ENCODE measurements around the gene CDC42BPB.

The CDC42BPB gene

GRCh38 chr14:102945346-102946130, 111.8 kb downstream of the CDC42BPB start:
- H3K36me3 ChIP-seq (ENCODE audit: low read length): no peaks in the 10 kb centered on the region
- no peak overlapping the region for H3K4me3 ChIP-seq (ENCODE audit: insufficient read depth, low read length, poor library complexity, severe bottlenecking)
- no peaks in the 10 kb centered on the region for H4K20me1 ChIP-seq (ENCODE audit: low read depth, low read length)
- H3K27me3 ChIP-seq (ENCODE audit: low read length): no peaks in the 10 kb centered on the region
- TF ChIP-seq, protein P1, sequence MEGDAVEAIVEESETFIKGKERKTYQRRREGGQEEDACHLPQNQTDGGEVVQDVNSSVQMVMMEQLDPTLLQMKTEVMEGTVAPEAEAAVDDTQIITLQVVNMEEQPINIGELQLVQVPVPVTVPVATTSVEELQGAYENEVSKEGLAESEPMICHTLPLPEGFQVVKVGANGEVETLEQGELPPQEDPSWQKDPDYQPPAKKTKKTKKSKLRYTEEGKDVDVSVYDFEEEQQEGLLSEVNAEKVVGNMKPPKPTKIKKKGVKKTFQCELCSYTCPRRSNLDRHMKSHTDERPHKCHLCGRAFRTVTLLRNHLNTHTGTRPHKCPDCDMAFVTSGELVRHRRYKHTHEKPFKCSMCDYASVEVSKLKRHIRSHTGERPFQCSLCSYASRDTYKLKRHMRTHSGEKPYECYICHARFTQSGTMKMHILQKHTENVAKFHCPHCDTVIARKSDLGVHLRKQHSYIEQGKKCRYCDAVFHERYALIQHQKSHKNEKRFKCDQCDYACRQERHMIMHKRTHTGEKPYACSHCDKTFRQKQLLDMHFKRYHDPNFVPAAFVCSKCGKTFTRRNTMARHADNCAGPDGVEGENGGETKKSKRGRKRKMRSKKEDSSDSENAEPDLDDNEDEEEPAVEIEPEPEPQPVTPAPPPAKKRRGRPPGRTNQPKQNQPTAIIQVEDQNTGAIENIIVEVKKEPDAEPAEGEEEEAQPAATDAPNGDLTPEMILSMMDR (IDR thresholded peaks at IDR 0.05; ENCODE audit: insufficient read depth, low read length, poor library complexity, severe bottlenecking): no peak
- TF ChIP-seq EZH2phosphoT487 (conservative IDR thresholded peaks at IDR 0.05; ENCODE audit: low read length): no peak
- no peak overlapping the region for H3K9ac ChIP-seq (ENCODE audit: low read length)
- no peaks in the 10 kb centered on the region for H3K9me3 ChIP-seq (ENCODE audit: insufficient read depth, low read length)
- peaks cover 11% of the 10 kb centered on the region for H3F3A ChIP-seq (ENCODE audit: insufficient read depth)
- no peaks in the 10 kb centered on the region for H3K79me2 ChIP-seq (ENCODE audit: insufficient read depth, low read length)
- H3K9me2 ChIP-seq (replicated peaks; ENCODE audit: insufficient read depth, low read length): no peaks in the 10 kb centered on the region
- no peak overlapping the region for H3K27ac ChIP-seq (ENCODE audit: low read depth, low read length)
- H2AFZ ChIP-seq (ENCODE audit: low read depth, low read length, severe bottlenecking): no peak overlapping the region
- H3K4me2 ChIP-seq (ENCODE audit: low read depth, low read length, poor library complexity, severe bottlenecking): no peak overlapping the region

DNA sequence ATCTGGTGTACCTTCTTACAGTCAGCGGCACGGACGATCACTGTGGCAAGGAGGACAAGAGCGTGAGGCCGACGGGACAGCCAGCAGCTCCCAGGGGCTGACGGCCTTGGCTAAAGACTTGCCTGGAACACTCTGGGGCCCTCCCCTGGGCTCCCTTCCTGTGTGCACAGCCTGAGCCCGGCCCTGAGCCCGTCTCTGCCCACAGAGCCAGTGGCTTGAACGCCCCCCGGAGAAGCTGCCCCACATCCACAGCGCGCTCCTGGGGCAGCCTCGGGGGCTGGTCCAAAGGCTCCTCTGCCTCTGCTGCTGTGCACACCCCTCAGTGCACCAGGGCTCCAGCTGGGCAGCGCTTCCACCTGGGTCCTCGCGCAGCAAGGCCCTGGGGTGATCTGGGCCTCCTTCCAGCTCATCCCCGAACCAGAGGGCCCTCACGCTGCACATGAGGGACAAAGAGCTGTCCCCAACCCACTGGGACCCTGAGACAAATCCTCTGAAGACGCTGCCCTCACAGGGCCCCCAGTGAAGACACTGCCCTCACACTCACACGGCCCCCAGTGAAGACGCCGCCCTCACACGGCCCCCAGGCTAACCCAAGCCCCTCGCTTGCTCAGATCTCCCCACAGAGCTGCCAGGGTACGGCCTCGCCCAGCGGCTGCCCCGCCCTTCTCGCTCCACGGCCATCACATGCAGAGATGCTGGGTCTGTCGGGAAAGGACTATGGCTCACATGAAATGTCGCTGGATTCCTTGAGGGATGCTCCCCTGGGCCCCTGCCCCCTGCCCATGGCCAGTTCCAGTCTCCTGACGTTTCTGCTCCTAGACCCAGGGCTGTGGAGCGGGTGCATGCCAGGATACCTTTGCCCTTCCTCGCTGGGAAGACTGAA, 112.7 kb downstream of the CDC42BPB start:
- Histone ChIP-seq H3F3A (ENCODE audit: insufficient read depth) (peaks cover 11% of the 10 kb centered on the region), H2AFZ (ENCODE audit: low read depth, low read length, severe bottlenecking) (no peak overlapping the region), H3K9me3 (ENCODE audit: insufficient read depth, low read length) (no peaks in the 10 kb centered on the region), H3K4me2 (ENCODE audit: low read depth, low read length, poor library complexity, severe bottlenecking) (no peak overlapping the region), H3K9me2 (replicated peaks; ENCODE audit: insufficient read depth, low read length) (no peaks in the 10 kb centered on the region), H3K9ac (ENCODE audit: low read length) (no peak overlapping the region), H4K20me1 (ENCODE audit: low read depth, low read length) (no peaks in the 10 kb centered on the region), H3K4me3 (ENCODE audit: insufficient read depth, low read length, poor library complexity, severe bottlenecking) (no peak overlapping the region), H3K27me3 (ENCODE audit: low read length) (no peaks in the 10 kb centered on the region), H3K79me2 (ENCODE audit: insufficient read depth, low read length) (no peaks in the 10 kb centered on the region), H3K36me3 (ENCODE audit: low read length) (no peaks in the 10 kb centered on the region), H3K27ac (ENCODE audit: low read depth, low read length) (no peak overlapping the region)
- TF ChIP-seq, protein P1 (IDR thresholded peaks at IDR 0.05; ENCODE audit: insufficient read depth, low read length, poor library complexity, severe bottlenecking): no peak
- TF ChIP-seq EZH2phosphoT487 (conservative IDR thresholded peaks at IDR 0.05; ENCODE audit: low read length): no peak

GRCh38 chr14:102943979-102944378, 113.4 kb downstream of the CDC42BPB start:
- Histone ChIP-seq H4K20me1 (ENCODE audit: low read depth, low read length) (no peaks in the 10 kb centered on the region), H3K27ac (ENCODE audit: low read depth, low read length) (no peak overlapping the region), H3K79me2 (ENCODE audit: insufficient read depth, low read length) (no peaks in the 10 kb centered on the region), H3K4me2 (ENCODE audit: low read depth, low read length, poor library complexity, severe bottlenecking) (no peak overlapping the region), H3K9me3 (ENCODE audit: insufficient read depth, low read length) (no peaks in the 10 kb centered on the region), H3K36me3 (ENCODE audit: low read length) (no peaks in the 10 kb centered on the region), H3K9me2 (replicated peaks; ENCODE audit: insufficient read depth, low read length) (no peaks in the 10 kb centered on the region), H2AFZ (ENCODE audit: low read depth, low read length, severe bottlenecking) (no peak overlapping the region), H3K9ac (ENCODE audit: low read length) (no peak overlapping the region), H3K27me3 (ENCODE audit: low read length) (no peaks in the 10 kb centered on the region), H3K4me3 (ENCODE audit: insufficient read depth, low read length, poor library complexity, severe bottlenecking) (no peak overlapping the region), H3F3A (ENCODE audit: insufficient read depth) (peaks cover 7% of the 10 kb centered on the region)
- TF ChIP-seq, protein P1 (IDR thresholded peaks at IDR 0.05; ENCODE audit: insufficient read depth, low read length, poor library complexity, severe bottlenecking): no peak
- no peak for TF ChIP-seq EZH2phosphoT487 (conservative IDR thresholded peaks at IDR 0.05; ENCODE audit: low read length)

Measured in SU-DHL-6 (cell line).